ENCODE data around the gene CEP135. TPM values are rescaled to one million over a fixed set of nuclear protein-coding genes. Genes with fewer than 3 reads are reported as not detected.
A peak's percentile ranks its signal among the peaks of the same experiment; 100 is the strongest.

Gene CEP135
- total RNA-seq, 1 experiment from 2014 or later, result 19.1 TPM

GRCh38 chr4:56042225-56042624, 93.5 kb downstream of the CEP135 start:
- intact Hi-C loops (cut with micrococcal nuclease), result no loop called here
- POLR2A ChIA-PET (ENCODE audit: unreplicated experiment), result no interaction called here
- CTCF ChIA-PET, result no interaction called here

GRCh38 chr4:56048383-56048701, 99.6 kb downstream of the CEP135 start:
- Histone ChIP-seq H4K20me1 (ENCODE audit: low read length) (no peaks in the 10 kb centered on the region), H3K27me3 (ENCODE audit: low read length) (peaks cover 36% of the 10 kb centered on the region), H3K36me3 (ENCODE audit: low read depth, low read length) (no peaks in the 10 kb centered on the region), H3F3A (ENCODE audit: low read length, unreplicated experiment) (no peaks in the 10 kb centered on the region), H2AFZ (ENCODE audit: low read length) (peak overlapping the region; percentile 95), H3K9me3 (ENCODE audit: low read length) (no peaks in the 10 kb centered on the region), H3K4me3 (ENCODE audit: low read length) (peak overlapping the region; percentile 79), H3K9me2 (replicated peaks; ENCODE audit: low read length) (no peaks in the 10 kb centered on the region), H3K9ac (ENCODE audit: low read length) (no peak overlapping the region), H3K4me2 (ENCODE audit: low read length) (peak overlapping the region; percentile 93), H3K79me2 (ENCODE audit: low read length) (no peaks in the 10 kb centered on the region), H3K27ac (ENCODE audit: low read length) (no peak overlapping the region), H3K4me1 (ENCODE audit: insufficient read depth, low read length) (peaks cover 7% of the 10 kb centered on the region; the same call in 1 of the 2 replicates)
- DNase-seq (no peak), ATAC-seq (no peak; the same call in 1 of the 2 replicates)
- ChIA-PET POLR2A (ENCODE audit: unreplicated experiment) (no interaction called here), CTCF (no interaction called here)
- no peak for TF ChIP-seq EZH2 (IDR thresholded peaks at IDR 0.05; ENCODE audit: low read length, unreplicated experiment)
- intact Hi-C loops (cut with micrococcal nuclease), result loop anchor here (5.0 kb wide), 2 partner anchors 101 to 254 kb away; partner anchors contain the start of gene CEP135
- BruUV-seq (replicated peaks), result no TSS peak

More at GRCh38 chr4:56042225-56042624, 93.5 kb downstream of the CEP135 start:
- BruUV-seq (replicated peaks), result no TSS peak
- TF ChIP-seq CTCF (conservative IDR thresholded peaks at IDR 0.05; ENCODE audit: low read depth, low read length), result no peak
- no peak for TF ChIP-seq EZH2phosphoT487 (IDR thresholded peaks at IDR 0.05; ENCODE audit: borderline replicate concordance, low read length)
- TF ChIP-seq EZH2 (IDR thresholded peaks at IDR 0.05; ENCODE audit: low read length, unreplicated experiment), result no peak
- no peak overlapping the region for H2AFZ ChIP-seq (ENCODE audit: low read length)
- no peak overlapping the region for H3K27ac ChIP-seq (ENCODE audit: low read length)
- no peak overlapping the region for H3K4me2 ChIP-seq (ENCODE audit: low read length)
- H3K9me3 ChIP-seq (ENCODE audit: low read length), result no peaks in the 10 kb centered on the region
- no peak for ATAC-seq
- no peak for DNase-seq
- no peaks in the 10 kb centered on the region for H3F3A ChIP-seq (ENCODE audit: low read length, unreplicated experiment)
- no peaks in the 10 kb centered on the region for H3K9me2 ChIP-seq (replicated peaks; ENCODE audit: low read length)
- H3K79me2 ChIP-seq (ENCODE audit: low read length), result no peaks in the 10 kb centered on the region
- no peak overlapping the region for H3K9ac ChIP-seq (ENCODE audit: low read length)
- no peaks in the 10 kb centered on the region for H3K4me1 ChIP-seq (ENCODE audit: insufficient read depth, low read length)
- no peak overlapping the region for H3K4me3 ChIP-seq (ENCODE audit: low read length)
- no peaks in the 10 kb centered on the region for H4K20me1 ChIP-seq (ENCODE audit: low read length)
- H3K36me3 ChIP-seq (ENCODE audit: low read depth, low read length), result no peaks in the 10 kb centered on the region
- H3K27me3 ChIP-seq (ENCODE audit: low read length), result peaks cover 36% of the 10 kb centered on the region

GRCh38 chr4:56048702-56049431, 100.1 kb downstream of the CEP135 start:
- no TSS peak for BruUV-seq (replicated peaks)

More at GRCh38 chr4:56048702-56049431, 100.1 kb downstream of the CEP135 start:
- H3K9ac ChIP-seq (ENCODE audit: low read length), result no peak overlapping the region
- peaks cover 7% of the 10 kb centered on the region; the same call in 1 of the 2 replicates for H3K4me1 ChIP-seq (ENCODE audit: insufficient read depth, low read length)
- no peaks in the 10 kb centered on the region for H3F3A ChIP-seq (ENCODE audit: low read length, unreplicated experiment)
- no peaks in the 10 kb centered on the region for H3K9me3 ChIP-seq (ENCODE audit: low read length)
- ChIA-PET POLR2A (ENCODE audit: unreplicated experiment) (no interaction called here), CTCF (interaction anchor here (0.6 kb wide), 1 partner anchor 788 kb away, joined by 3 read pairs; no protein-coding TSS in a partner anchor)
- H3K36me3 ChIP-seq (ENCODE audit: low read depth, low read length), result no peaks in the 10 kb centered on the region
- intact Hi-C loops (cut with micrococcal nuclease), result loop anchor here (5.0 kb wide), 2 partner anchors 102 to 253 kb away; partner anchors contain the start of gene CEP135
- H4K20me1 ChIP-seq (ENCODE audit: low read length), result no peaks in the 10 kb centered on the region
- peak overlapping the region; percentile 96 for H3K4me2 ChIP-seq (ENCODE audit: low read length)
- ATAC-seq (peak; percentile 92), DNase-seq (peak; percentile 61)
- H3K27ac ChIP-seq (ENCODE audit: low read length), result no peak overlapping the region
- TF ChIP-seq EZH2phosphoT487 (IDR thresholded peaks at IDR 0.05; ENCODE audit: borderline replicate concordance, low read length) (no peak), EZH2 (IDR thresholded peaks at IDR 0.05; ENCODE audit: low read length, unreplicated experiment) (no peak), CTCF (conservative IDR thresholded peaks at IDR 0.05; ENCODE audit: low read depth, low read length) (peak; percentile 24; the same call in 1 of the 2 replicates)
- H3K27me3 ChIP-seq (ENCODE audit: low read length), result peaks cover 32% of the 10 kb centered on the region
- H3K9me2 ChIP-seq (replicated peaks; ENCODE audit: low read length), result no peaks in the 10 kb centered on the region
- peak overlapping the region; percentile 79 for H3K4me3 ChIP-seq (ENCODE audit: low read length)
- H3K79me2 ChIP-seq (ENCODE audit: low read length), result no peaks in the 10 kb centered on the region
- H2AFZ ChIP-seq (ENCODE audit: low read length), result peak overlapping the region; percentile 95

Data from PC-3 (cell line).